Calu3 (cell line): ENCODE measurements around the gene BACE2. TPM values are rescaled to one million over a fixed set of nuclear protein-coding genes. Genes with fewer than 3 reads are reported as not detected.

Experiments
- BruUV-seq: library from RNA; stranded (reverse); fragments of 400-500 nt; replicated peaks from 2 replicates; lab custom pipeline; 2021; lab: Mats Ljungman, UMichigan
- CTCF ChIA-PET: fragments of 300-600 bp; sonication (Branson Sonifier 250); formaldehyde crosslinking; loops from one replicate; lab custom pipeline; 2022; ENCODE audit warnings: antibody characterized with exemption; lab: Charles Lee
- DNase-seq: peaks from one replicate; pipeline ENCODE4 v3.0.0; 2022
- H3K27ac Mint-ChIP-seq: one replicate; pipeline ENCODE4 v1.8.0; 2022; ENCODE audit warnings: mixed read lengths; ENCODE audit not compliant: unreplicated experiment
- H3K27me3 Mint-ChIP-seq: one replicate; pipeline ENCODE4 v1.8.0; 2022; ENCODE audit warnings: mixed read lengths; ENCODE audit not compliant: unreplicated experiment
- H3K36me3 Mint-ChIP-seq: one replicate; pipeline ENCODE4 v1.8.0; 2022; ENCODE audit warnings: mild to moderate bottlenecking, moderate library complexity, mixed read lengths; ENCODE audit not compliant: insufficient read depth, unreplicated experiment
- H3K4me1 Mint-ChIP-seq: one replicate; pipeline ENCODE4 v1.8.0; 2022; ENCODE audit warnings: mild to moderate bottlenecking, low read depth, mixed read lengths; ENCODE audit not compliant: unreplicated experiment
- H3K4me3 Mint-ChIP-seq: one replicate; pipeline ENCODE4 v1.8.0; 2022; ENCODE audit warnings: mild to moderate bottlenecking, low read depth, moderate library complexity, mixed read lengths; ENCODE audit not compliant: unreplicated experiment
- H3K9me3 Mint-ChIP-seq: one replicate; pipeline ENCODE4 v1.8.0; 2022; ENCODE audit warnings: low read depth, mixed read lengths; ENCODE audit not compliant: unreplicated experiment
- CTCF ChIP-seq: fragments of 200-600 bp; IDR thresholded peaks from one replicate; pipeline ENCODE4 v1.8.0; 2022; ENCODE audit warnings: antibody characterized with exemption; ENCODE audit not compliant: unreplicated experiment
- intact Hi-C: fragments of 100-400 bp; cut with micrococcal nuclease; formaldehyde crosslinking; loops from one replicate; pipeline ENCODE4 v1.10.0; 2022; ENCODE audit not compliant: unreplicated experiment
- total RNA-seq: library from RNA; stranded (reverse); gene quantifications from 2 replicates; pipeline ENCODE4 v1.2.3, GENCODE V29; 2022

Gene BACE2
- total RNA-seq, 1 experiment from 2014 or later, result 59.0 TPM

- no peaks in the 10 kb centered on the region for H3K36me3 Mint-ChIP-seq
- peaks cover 29% of the 10 kb centered on the region for H3K27me3 Mint-ChIP-seq
- H3K4me3 Mint-ChIP-seq, result no peak overlapping the region
- no peak for TF ChIP-seq CTCF
- no peak for DNase-seq
- CTCF ChIA-PET, result no interaction called here
- intact Hi-C loops, result no loop called here
- no peaks in the 10 kb centered on the region for H3K4me1 Mint-ChIP-seq
- no TSS peak for BruUV-seq
- H3K27ac Mint-ChIP-seq, result no peak overlapping the region
- H3K9me3 Mint-ChIP-seq, result no peaks in the 10 kb centered on the region
Measured at GRCh38 chr21:41322496-41323382, 154.8 kb downstream of the BACE2 start.

GRCh38 chr21:41325138-41325912 lies 157.4 kb downstream of the BACE2 start:
- H3K4me3 Mint-ChIP-seq, result no peak overlapping the region
- H3K4me1 Mint-ChIP-seq, result no peaks in the 10 kb centered on the region
- no peaks in the 10 kb centered on the region for H3K36me3 Mint-ChIP-seq
- no peak for TF ChIP-seq CTCF
- intact Hi-C loops, result no loop called here
- CTCF ChIA-PET, result interaction anchor here (1.0 kb wide), 1 partner anchor 42 kb away, joined by 4 read pairs; no protein-coding TSS in a partner anchor
- no peaks in the 10 kb centered on the region for H3K9me3 Mint-ChIP-seq
- no peak overlapping the region for H3K27ac Mint-ChIP-seq
- peaks cover 21% of the 10 kb centered on the region for H3K27me3 Mint-ChIP-seq
- BruUV-seq, result no TSS peak
- DNase-seq, result no peak

GRCh38 chr21:41326414-41327080 lies 158.6 kb downstream of the BACE2 start:
- Mint-ChIP-seq H3K27me3 (peaks cover 9% of the 10 kb centered on the region), H3K36me3 (no peaks in the 10 kb centered on the region), H3K9me3 (no peaks in the 10 kb centered on the region), H3K4me3 (no peak overlapping the region), H3K27ac (no peak overlapping the region), H3K4me1 (no peaks in the 10 kb centered on the region)
- CTCF ChIA-PET, result interaction anchor here (1.0 kb wide), 1 partner anchor 43 kb away, joined by 4 read pairs; no protein-coding TSS in a partner anchor
- TF ChIP-seq CTCF, result no peak
- DNase-seq, result no peak
- intact Hi-C loops, result no loop called here
- no TSS peak for BruUV-seq

- BruUV-seq, result no TSS peak
- Mint-ChIP-seq H3K36me3 (no peaks in the 10 kb centered on the region), H3K4me1 (no peaks in the 10 kb centered on the region)
Measured at GRCh38 chr21:41327753-41328152, 159.8 kb downstream of the BACE2 start.

More at GRCh38 chr21:41327753-41328152, 159.8 kb downstream of the BACE2 start:
- no peak overlapping the region for H3K27ac Mint-ChIP-seq
- DNase-seq, result no peak
- peaks cover 8% of the 10 kb centered on the region for H3K27me3 Mint-ChIP-seq
- H3K9me3 Mint-ChIP-seq, result no peaks in the 10 kb centered on the region
- intact Hi-C loops, result no loop called here
- no peak overlapping the region for H3K4me3 Mint-ChIP-seq
- CTCF ChIA-PET, result no interaction called here
- no peak for TF ChIP-seq CTCF
